Measurements from ENCODE around the gene ZNF592.

GRCh38 chr15:84840255-84840654 is 91.9 kb downstream of the ZNF592 start:
- no peak for TF ChIP-seq REST (tag by site-specific recombination; IDR thresholded peaks at IDR 0.05)
- TF ChIP-seq ZIC2 (tag by site-specific recombination; IDR thresholded peaks at IDR 0.05): no peak
- no peak for TF ChIP-seq ZNF843 (tag by site-specific recombination; IDR thresholded peaks at IDR 0.05)
- TF ChIP-seq ZNF837 (tag by site-specific recombination; IDR thresholded peaks at IDR 0.05): no peak
- TF ChIP-seq CTCF (tag by site-specific recombination; IDR thresholded peaks at IDR 0.05): no peak
- no peak for TF ChIP-seq ZBTB11 (tag by site-specific recombination; conservative IDR thresholded peaks at IDR 0.05; ENCODE audit: low read depth)
